GM13977 (cell line): ENCODE data around the gene TBC1D22A.

Experiments
- DNase-seq: peaks from one replicate; pipeline ENCODE4 v3.0.0; 2012; ENCODE audit warnings: low spot score
- in situ Hi-C: fragments of 300-500 bp; cut with MboI; formaldehyde crosslinking; loops from one replicate; pipeline ENCODE4 v1.12.0; 2022; ENCODE audit warnings: low sequenced_read_pairs, low pct_unique_long_range_greater_than_20kb, mixed read lengths, inconsistent platforms; ENCODE audit not compliant: unreplicated experiment
- TF ChIP-seq, protein P1 (sequence below): IDR thresholded peaks from 2 replicates; pipeline ENCODE4 v1.5.1; 2012; ENCODE audit warnings: mild to moderate bottlenecking, control low read depth; ENCODE audit not compliant: insufficient read depth; ENCODE audit errors: extremely low read depth, missing control alignments

Gene TBC1D22A

DNA sequence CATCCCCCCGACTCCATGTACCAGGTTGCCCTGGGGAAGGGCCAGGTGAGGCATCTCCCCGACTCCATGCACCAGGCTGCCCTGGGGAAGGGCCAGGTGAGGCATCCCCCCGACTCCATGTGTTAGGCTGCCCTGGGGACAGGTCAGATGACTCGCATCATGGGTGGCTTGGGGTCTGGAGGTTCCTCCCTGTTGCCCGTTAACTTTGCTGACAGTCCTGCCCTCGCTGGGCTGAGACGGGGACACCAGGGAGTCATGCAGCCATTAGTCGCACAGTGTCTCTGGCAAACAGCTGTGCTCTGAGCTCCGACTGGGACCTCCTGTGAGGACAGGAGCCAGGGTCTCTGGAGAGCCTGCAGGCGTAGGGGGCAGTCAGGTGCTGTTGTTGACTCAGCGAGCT is 336.1 kb downstream of the TBC1D22A start:
- TF ChIP-seq, protein P1, sequence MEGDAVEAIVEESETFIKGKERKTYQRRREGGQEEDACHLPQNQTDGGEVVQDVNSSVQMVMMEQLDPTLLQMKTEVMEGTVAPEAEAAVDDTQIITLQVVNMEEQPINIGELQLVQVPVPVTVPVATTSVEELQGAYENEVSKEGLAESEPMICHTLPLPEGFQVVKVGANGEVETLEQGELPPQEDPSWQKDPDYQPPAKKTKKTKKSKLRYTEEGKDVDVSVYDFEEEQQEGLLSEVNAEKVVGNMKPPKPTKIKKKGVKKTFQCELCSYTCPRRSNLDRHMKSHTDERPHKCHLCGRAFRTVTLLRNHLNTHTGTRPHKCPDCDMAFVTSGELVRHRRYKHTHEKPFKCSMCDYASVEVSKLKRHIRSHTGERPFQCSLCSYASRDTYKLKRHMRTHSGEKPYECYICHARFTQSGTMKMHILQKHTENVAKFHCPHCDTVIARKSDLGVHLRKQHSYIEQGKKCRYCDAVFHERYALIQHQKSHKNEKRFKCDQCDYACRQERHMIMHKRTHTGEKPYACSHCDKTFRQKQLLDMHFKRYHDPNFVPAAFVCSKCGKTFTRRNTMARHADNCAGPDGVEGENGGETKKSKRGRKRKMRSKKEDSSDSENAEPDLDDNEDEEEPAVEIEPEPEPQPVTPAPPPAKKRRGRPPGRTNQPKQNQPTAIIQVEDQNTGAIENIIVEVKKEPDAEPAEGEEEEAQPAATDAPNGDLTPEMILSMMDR: no peak
- in situ Hi-C loops: no loop called here
- no peak for DNase-seq

DNA sequence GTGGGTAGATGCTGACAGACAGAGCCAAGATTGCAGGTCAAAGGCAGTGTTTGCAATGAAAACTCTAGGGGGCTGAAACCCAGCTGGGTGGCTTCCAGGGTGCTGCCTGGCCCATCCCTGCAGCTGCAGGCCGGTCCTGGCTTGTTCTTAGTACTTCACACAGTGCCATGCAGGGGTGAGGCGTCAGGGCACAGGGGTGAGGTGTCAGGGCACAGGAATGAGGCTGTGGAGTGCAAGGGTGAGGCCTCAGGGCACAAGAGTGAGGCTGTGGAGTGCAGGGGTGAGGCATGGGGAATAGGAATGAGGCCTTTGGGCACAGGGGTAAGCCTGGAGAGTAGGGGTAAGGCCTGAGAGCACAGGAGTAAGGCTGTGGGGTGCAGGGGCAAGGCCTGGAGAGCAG is 337.6 kb downstream of the TBC1D22A start:
- TF ChIP-seq, protein P1: no peak
- in situ Hi-C loops: no loop called here
- no peak for DNase-seq

DNA sequence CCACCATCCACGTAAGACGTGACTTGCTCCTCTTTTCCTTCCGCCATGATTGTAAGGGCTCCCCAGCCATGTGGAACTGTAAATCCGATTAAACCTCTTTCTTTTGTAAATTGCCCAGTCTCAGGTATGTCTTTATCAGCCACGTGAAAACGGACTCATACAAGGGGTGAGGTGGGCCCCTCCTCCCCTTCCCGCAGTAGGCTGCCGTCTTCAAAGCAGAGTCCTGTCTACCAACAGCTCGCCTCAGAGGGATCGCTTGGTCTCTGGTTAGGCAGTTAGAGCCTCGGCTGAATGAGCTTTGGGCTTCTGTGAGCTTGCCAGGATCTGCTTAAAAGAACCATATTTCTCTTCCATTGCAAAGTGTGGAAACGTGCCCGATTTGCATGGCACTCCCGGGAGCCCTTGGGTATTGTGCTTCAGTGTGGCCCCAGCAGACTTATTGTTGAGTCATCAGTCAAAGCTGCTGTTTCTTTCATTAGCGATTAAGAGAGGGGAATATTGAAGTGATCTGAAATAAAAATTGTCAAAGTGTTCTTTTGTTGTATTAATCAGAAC is 338.3 kb downstream of the TBC1D22A start:
- DNase-seq: no peak
- in situ Hi-C loops: no loop called here
- TF ChIP-seq, protein P1: no peak

DNA sequence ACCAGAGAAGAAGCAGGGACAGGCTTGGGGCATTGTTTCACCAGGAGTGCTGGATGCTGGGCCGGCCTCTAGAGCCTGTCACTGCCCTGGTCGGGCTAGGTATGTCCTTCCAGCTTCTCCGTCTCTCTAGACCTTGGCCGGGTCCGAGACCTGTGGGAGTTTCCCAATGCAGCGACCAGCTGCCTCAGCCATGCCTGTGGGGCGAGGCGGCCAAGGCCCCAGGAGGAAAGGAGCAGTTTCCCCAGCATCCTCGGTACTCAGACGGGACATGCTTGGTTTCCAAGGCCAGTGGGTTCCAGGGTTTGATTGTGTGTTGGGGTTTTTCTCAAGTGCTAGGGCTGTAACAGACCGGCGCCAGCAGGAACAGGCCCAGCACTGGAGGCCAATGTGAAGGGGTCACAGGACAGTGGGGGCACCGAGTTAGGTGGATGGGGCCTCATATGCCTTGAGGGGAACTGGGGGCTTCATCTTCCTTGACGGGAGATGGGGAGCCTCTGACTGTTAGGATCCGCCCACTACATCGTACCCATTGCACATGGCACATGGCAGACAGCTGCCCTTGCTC is 339.0 kb downstream of the TBC1D22A start:
- in situ Hi-C loops: no loop called here
- no peak for DNase-seq
- TF ChIP-seq, protein P1: no peak

DNA sequence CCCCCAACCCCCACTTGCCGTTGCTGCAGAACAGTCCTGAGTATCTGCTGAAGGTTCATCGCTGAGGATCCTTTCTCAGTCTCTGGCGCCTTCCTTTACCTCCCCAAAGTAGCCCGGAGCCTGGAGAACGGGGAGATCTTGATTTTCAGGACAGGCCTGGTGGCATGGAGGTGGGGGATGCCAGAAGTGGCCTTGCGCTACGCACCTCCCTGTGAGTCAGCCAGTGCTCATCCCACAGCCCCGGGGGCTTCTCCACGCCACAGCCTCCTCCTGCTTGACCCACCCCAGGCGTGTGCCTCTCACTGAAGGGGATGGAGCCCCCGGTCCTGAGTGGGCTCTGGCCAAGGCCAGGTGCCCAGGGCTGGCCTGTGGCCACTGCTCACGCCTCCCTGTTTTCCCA is 339.6 kb downstream of the TBC1D22A start:
- in situ Hi-C loops: no loop called here
- TF ChIP-seq, protein P1: no peak
- no peak for DNase-seq

DNA sequence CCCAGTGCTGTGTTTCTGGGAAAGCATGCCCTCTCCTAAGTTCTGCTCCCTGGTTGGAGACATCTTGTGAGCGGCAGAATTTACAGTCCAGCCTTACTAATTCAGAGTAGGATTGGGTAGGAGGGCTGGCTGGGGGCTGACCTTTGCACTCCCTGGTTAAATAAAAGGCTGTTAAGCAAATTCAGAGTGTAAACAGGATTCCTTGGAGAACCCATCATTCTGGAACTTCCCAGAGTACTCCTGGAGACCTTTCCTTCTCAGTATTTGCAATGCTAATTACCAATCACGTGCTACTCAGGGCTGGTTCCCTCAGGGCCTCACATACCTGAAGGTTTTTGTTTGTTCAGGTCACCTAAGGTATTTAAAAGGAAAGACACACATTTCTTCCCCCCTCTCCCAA is 340.2 kb downstream of the TBC1D22A start:
- in situ Hi-C loops: no loop called here
- TF ChIP-seq, protein P1: no peak
- no peak for DNase-seq

DNA sequence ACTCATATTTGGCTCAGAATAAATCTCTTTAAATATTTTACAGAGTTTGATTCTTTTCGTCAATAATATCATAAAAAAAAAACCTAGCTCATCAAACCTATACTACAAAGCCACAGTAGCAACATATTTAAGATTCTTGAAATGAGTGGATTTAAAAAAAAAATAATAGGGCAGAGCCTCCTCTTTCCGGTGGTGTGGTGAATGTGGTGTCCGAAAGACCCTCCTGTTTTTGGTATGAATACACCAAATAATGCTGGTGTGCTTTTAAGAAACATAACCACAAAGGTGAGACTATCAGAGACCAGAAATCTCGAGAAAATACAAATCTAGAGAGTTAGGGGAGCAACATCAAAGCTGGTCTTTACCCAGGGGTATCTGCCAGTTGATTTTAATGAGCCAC is 342.6 kb downstream of the TBC1D22A start:
- in situ Hi-C loops: no loop called here
- no peak for DNase-seq
- TF ChIP-seq, protein P1: no peak
